ENCODE measurements around the gene CNOT8. TPM values are rescaled to one million over a fixed set of nuclear protein-coding genes. Genes with fewer than 3 reads are reported as not detected.

The CNOT8 gene
- total RNA-seq, 5 donors from 2014 or later (not counting 1 experiment from before 2014, with no cell fraction given): 85.9 to 113 (median 100) TPM

GRCh38 chr5:154815025-154815424 is 43.4 kb upstream of the CNOT8 start:
- Mint-ChIP-seq H3K4me3 (no peak overlapping the region), H3K9me3 (no peaks in the 10 kb centered on the region), H3K27me3 (no peaks in the 10 kb centered on the region), H3K36me3 (peaks cover 47% of the 10 kb centered on the region), H3K4me1 (peaks cover 35 to 46% (median 44%) of the 10 kb centered on the region in 3 donors), H3K27ac (peak overlapping the region; percentile 48 to 76)
- 97% methylated on average over 8 of the region's 11 CpGs for WGBS (ENCODE audit: insufficient coverage)
- Histone ChIP-seq H3K9me3 (no peaks in the 10 kb centered on the region), H3K36me3 (ENCODE audit: control insufficient read depth in 2 of 2, extremely low read depth in 1 of 2, insufficient read depth in 1 of 2, low read length in 1 of 2) (peaks cover 16 to 59% of the 10 kb centered on the region in 2 donors), H3K4me1 (ENCODE audit: control insufficient read depth in 1 of 2, extremely low read depth in 1 of 2, insufficient read depth in 2 of 2, low read length in 2 of 2) (peaks cover 8 to 29% of the 10 kb centered on the region in 2 experiments), H3K27me3 (replicated peaks in 1 of 2; ENCODE audit: control insufficient read depth in 2 of 2, extremely low read depth in 1 of 2, insufficient read depth in 2 of 2, low read length in 1 of 2) (no peaks in the 10 kb centered on the region), H3K27ac (ENCODE audit: low read length) (no peak overlapping the region), H3K4me3 (ENCODE audit: control insufficient read depth in 1 of 2, extremely low read depth in 1 of 2, low read length in 1 of 2) (no peak overlapping the region)
- CTCF ChIA-PET: interaction anchor here in 1 of 2 donors (0.7 kb wide), 1 partner anchor 163 kb away, joined by 5 read pairs; no protein-coding TSS in a partner anchor
- ATAC-seq (replicated peaks in 1 of 4): no peak
- DNase-seq: no peak
- POLR2A ChIA-PET: no interaction called here

GRCh38 chr5:154815684-154816247 is 42.7 kb upstream of the CNOT8 start:
- H3K4me3 ChIP-seq (ENCODE audit: control insufficient read depth in 1 of 2, extremely low read depth in 1 of 2, low read length in 1 of 2): no peak overlapping the region
- ChIA-PET CTCF (no interaction called here), POLR2A (no interaction called here)
- H3K36me3 Mint-ChIP-seq: peaks cover 47% of the 10 kb centered on the region
- H3K27me3 Mint-ChIP-seq: no peaks in the 10 kb centered on the region
- no peak for DNase-seq
- 100% methylated on average over 4 of the region's 5 CpGs for WGBS (ENCODE audit: insufficient coverage)
- H3K4me1 Mint-ChIP-seq: peaks cover 35 to 47% (median 47%) of the 10 kb centered on the region in 3 donors
- no peak overlapping the region for H3K4me3 Mint-ChIP-seq
- H3K4me1 ChIP-seq (ENCODE audit: control insufficient read depth in 1 of 2, extremely low read depth in 1 of 2, insufficient read depth in 2 of 2, low read length in 2 of 2): peaks cover 8 to 34% of the 10 kb centered on the region in 2 experiments
- H3K36me3 ChIP-seq (ENCODE audit: control insufficient read depth in 2 of 2, extremely low read depth in 1 of 2, insufficient read depth in 1 of 2, low read length in 1 of 2): peaks cover 16 to 56% of the 10 kb centered on the region in 2 donors
- no peak for ATAC-seq (replicated peaks in 1 of 4)
- no peaks in the 10 kb centered on the region for H3K9me3 ChIP-seq
- H3K27ac Mint-ChIP-seq: peak overlapping the region; percentile 48 to 78
- H3K9me3 Mint-ChIP-seq: no peaks in the 10 kb centered on the region
- H3K27me3 ChIP-seq (replicated peaks in 1 of 2; ENCODE audit: control insufficient read depth in 2 of 2, extremely low read depth in 1 of 2, insufficient read depth in 2 of 2, low read length in 1 of 2): no peaks in the 10 kb centered on the region
- no peak overlapping the region for H3K27ac ChIP-seq (ENCODE audit: low read length)

- POLR2A ChIA-PET: no interaction called here
Observed at GRCh38 chr5:154816891-154817492, 41.4 kb upstream of the CNOT8 start.

GRCh38 chr5:154817815-154818214 is 40.6 kb upstream of the CNOT8 start:
- Mint-ChIP-seq H3K4me1 (peaks cover 19 to 41% (median 40%) of the 10 kb centered on the region in 3 donors), H3K27me3 (no peaks in the 10 kb centered on the region)
- H3K27ac ChIP-seq (ENCODE audit: low read length): no peak overlapping the region

More at GRCh38 chr5:154816891-154817492, 41.4 kb upstream of the CNOT8 start:
- Histone ChIP-seq H3K27me3 (replicated peaks in 1 of 2; ENCODE audit: control insufficient read depth in 2 of 2, extremely low read depth in 1 of 2, insufficient read depth in 2 of 2, low read length in 1 of 2) (no peaks in the 10 kb centered on the region), H3K9me3 (no peaks in the 10 kb centered on the region), H3K27ac (ENCODE audit: low read length) (no peak overlapping the region), H3K4me3 (ENCODE audit: control insufficient read depth in 1 of 2, extremely low read depth in 1 of 2, low read length in 1 of 2) (no peak overlapping the region), H3K4me1 (ENCODE audit: control insufficient read depth in 1 of 2, extremely low read depth in 1 of 2, insufficient read depth in 2 of 2, low read length in 2 of 2) (peaks cover 8 to 37% of the 10 kb centered on the region in 2 experiments), H3K36me3 (ENCODE audit: control insufficient read depth in 2 of 2, extremely low read depth in 1 of 2, insufficient read depth in 1 of 2, low read length in 1 of 2) (peaks cover 8 to 44% of the 10 kb centered on the region in 2 donors)
- H3K27ac Mint-ChIP-seq: peak overlapping the region in 1 of 2 donors; percentile 13
- H3K4me1 Mint-ChIP-seq: peaks cover 27 to 48% (median 47%) of the 10 kb centered on the region in 3 donors
- no peaks in the 10 kb centered on the region for H3K27me3 Mint-ChIP-seq
- H3K36me3 Mint-ChIP-seq: peaks cover 40% of the 10 kb centered on the region
- CTCF ChIA-PET: interaction anchor here (0.6 to 1.4 kb wide), 3 partner anchors 15 to 167 kb away, joined by 3 to 4 read pairs (median 3); no protein-coding TSS in a partner anchor
- ATAC-seq (replicated peaks in 1 of 4) (no peak), DNase-seq (no peak)
- H3K4me3 Mint-ChIP-seq: no peak overlapping the region
- 100% methylated on average over 1 of the region's 5 CpGs for WGBS (ENCODE audit: insufficient coverage)
- no peaks in the 10 kb centered on the region for H3K9me3 Mint-ChIP-seq

GRCh38 chr5:154818471-154819116 is 39.8 kb upstream of the CNOT8 start:
- H3K36me3 Mint-ChIP-seq: peaks cover 35% of the 10 kb centered on the region
- Histone ChIP-seq H3K36me3 (ENCODE audit: control insufficient read depth in 2 of 2, extremely low read depth in 1 of 2, insufficient read depth in 1 of 2, low read length in 1 of 2) (peaks cover 8 to 37% of the 10 kb centered on the region in 2 donors), H3K4me1 (ENCODE audit: control insufficient read depth in 1 of 2, extremely low read depth in 1 of 2, insufficient read depth in 2 of 2, low read length in 2 of 2) (peaks cover 0 to 26% of the 10 kb centered on the region in 2 experiments), H3K4me3 (ENCODE audit: control insufficient read depth in 1 of 2, extremely low read depth in 1 of 2, low read length in 1 of 2) (no peak overlapping the region), H3K27ac (ENCODE audit: low read length) (no peak overlapping the region), H3K27me3 (replicated peaks in 1 of 2; ENCODE audit: control insufficient read depth in 2 of 2, extremely low read depth in 1 of 2, insufficient read depth in 2 of 2, low read length in 1 of 2) (no peaks in the 10 kb centered on the region), H3K9me3 (no peaks in the 10 kb centered on the region)
- H3K27me3 Mint-ChIP-seq: no peaks in the 10 kb centered on the region
- peak overlapping the region in 1 of 2 donors; percentile 48 for H3K27ac Mint-ChIP-seq
- H3K9me3 Mint-ChIP-seq: no peaks in the 10 kb centered on the region
- no peak overlapping the region for H3K4me3 Mint-ChIP-seq
- CTCF ChIA-PET: interaction anchor here in 1 of 2 donors (1.1 kb wide), 1 partner anchor 169 kb away, joined by 3 read pairs; no protein-coding TSS in a partner anchor
- no peak for DNase-seq
- WGBS (ENCODE audit: insufficient coverage): 100% methylated on average over 1 of the region's 2 CpGs
- no peak for ATAC-seq (replicated peaks in 1 of 4)
- H3K4me1 Mint-ChIP-seq: peaks cover 12 to 37% (median 32%) of the 10 kb centered on the region in 3 donors
- POLR2A ChIA-PET: no interaction called here

More at GRCh38 chr5:154817815-154818214, 40.6 kb upstream of the CNOT8 start:
- ChIA-PET CTCF (interaction anchor here in 1 of 2 donors (1.4 kb wide), 1 partner anchor 168 kb away, joined by 3 read pairs; no protein-coding TSS in a partner anchor), POLR2A (no interaction called here)
- no CpG with 5 or more reads among the region's 6 CpGs for WGBS (ENCODE audit: insufficient coverage)
- no peaks in the 10 kb centered on the region for H3K9me3 ChIP-seq
- H3K9me3 Mint-ChIP-seq: no peaks in the 10 kb centered on the region
- H3K27ac Mint-ChIP-seq: peak overlapping the region in 1 of 2 donors; percentile 43
- no peaks in the 10 kb centered on the region for H3K27me3 ChIP-seq (replicated peaks in 1 of 2; ENCODE audit: control insufficient read depth in 2 of 2, extremely low read depth in 1 of 2, insufficient read depth in 2 of 2, low read length in 1 of 2)
- H3K36me3 ChIP-seq (ENCODE audit: control insufficient read depth in 2 of 2, extremely low read depth in 1 of 2, insufficient read depth in 1 of 2, low read length in 1 of 2): peaks cover 8 to 41% of the 10 kb centered on the region in 2 donors
- H3K4me3 Mint-ChIP-seq: no peak overlapping the region
- peaks cover 39% of the 10 kb centered on the region for H3K36me3 Mint-ChIP-seq
- H3K4me1 ChIP-seq (ENCODE audit: control insufficient read depth in 1 of 2, extremely low read depth in 1 of 2, insufficient read depth in 2 of 2, low read length in 2 of 2): peaks cover 8 to 33% of the 10 kb centered on the region in 2 experiments
- ATAC-seq (replicated peaks in 1 of 4): no peak
- no peak for DNase-seq
- H3K4me3 ChIP-seq (ENCODE audit: control insufficient read depth in 1 of 2, extremely low read depth in 1 of 2, low read length in 1 of 2): no peak overlapping the region

- CTCF ChIA-PET: interaction anchor here in 1 of 2 donors (0.8 kb wide), 1 partner anchor 26 kb away, joined by 3 read pairs; no protein-coding TSS in a partner anchor
- ATAC-seq (replicated peaks in 1 of 4): no peak
- 86% methylated on average over 1 of the region's 7 CpGs for WGBS (ENCODE audit: insufficient coverage)
- Mint-ChIP-seq H3K9me3 (no peaks in the 10 kb centered on the region), H3K4me3 (no peak overlapping the region), H3K27ac (peak overlapping the region in 1 of 2 donors; percentile 52), H3K36me3 (peaks cover 32% of the 10 kb centered on the region), H3K27me3 (no peaks in the 10 kb centered on the region), H3K4me1 (peaks cover 6 to 32% (median 27%) of the 10 kb centered on the region in 3 donors)
- H3K4me1 ChIP-seq (ENCODE audit: control insufficient read depth in 1 of 2, extremely low read depth in 1 of 2, insufficient read depth in 2 of 2, low read length in 2 of 2): peaks cover 0 to 16% of the 10 kb centered on the region in 2 experiments
- no peaks in the 10 kb centered on the region for H3K27me3 ChIP-seq (replicated peaks in 1 of 2; ENCODE audit: control insufficient read depth in 2 of 2, extremely low read depth in 1 of 2, insufficient read depth in 2 of 2, low read length in 1 of 2)
- no peak overlapping the region for H3K4me3 ChIP-seq (ENCODE audit: control insufficient read depth in 1 of 2, extremely low read depth in 1 of 2, low read length in 1 of 2)
- H3K36me3 ChIP-seq (ENCODE audit: control insufficient read depth in 2 of 2, extremely low read depth in 1 of 2, insufficient read depth in 1 of 2, low read length in 1 of 2): peaks cover 8 to 37% of the 10 kb centered on the region in 2 donors
- no peak overlapping the region for H3K27ac ChIP-seq (ENCODE audit: low read length)
- DNase-seq: no peak
- H3K9me3 ChIP-seq: no peaks in the 10 kb centered on the region
- POLR2A ChIA-PET: no interaction called here
Observed at GRCh38 chr5:154819546-154819945, 38.9 kb upstream of the CNOT8 start.
